NCI-H1092 (cell line): ENCODE data around the gene EPC1.
"Not testable (repeated sequence)": the region's sequence is repeated elsewhere in the genome, so short reads cannot be mapped to it uniquely, and the experiment has no call there.

Experiments used
- DNase-seq: peaks from one replicate; lab custom pipeline; 2025; lab: John Stamatoyannopoulos, UW

The EPC1 gene

GRCh38 chr10:32279795-32280194 is 67.2 kb downstream of the EPC1 start:
- DNase-seq, result no peak

GRCh38 chr10:32273336-32273735 is 73.6 kb downstream of the EPC1 start:
- DNase-seq, result no peak

GRCh38 chr10:32271617-32272016 is 75.3 kb downstream of the EPC1 start:
- no peak for DNase-seq

DNA sequence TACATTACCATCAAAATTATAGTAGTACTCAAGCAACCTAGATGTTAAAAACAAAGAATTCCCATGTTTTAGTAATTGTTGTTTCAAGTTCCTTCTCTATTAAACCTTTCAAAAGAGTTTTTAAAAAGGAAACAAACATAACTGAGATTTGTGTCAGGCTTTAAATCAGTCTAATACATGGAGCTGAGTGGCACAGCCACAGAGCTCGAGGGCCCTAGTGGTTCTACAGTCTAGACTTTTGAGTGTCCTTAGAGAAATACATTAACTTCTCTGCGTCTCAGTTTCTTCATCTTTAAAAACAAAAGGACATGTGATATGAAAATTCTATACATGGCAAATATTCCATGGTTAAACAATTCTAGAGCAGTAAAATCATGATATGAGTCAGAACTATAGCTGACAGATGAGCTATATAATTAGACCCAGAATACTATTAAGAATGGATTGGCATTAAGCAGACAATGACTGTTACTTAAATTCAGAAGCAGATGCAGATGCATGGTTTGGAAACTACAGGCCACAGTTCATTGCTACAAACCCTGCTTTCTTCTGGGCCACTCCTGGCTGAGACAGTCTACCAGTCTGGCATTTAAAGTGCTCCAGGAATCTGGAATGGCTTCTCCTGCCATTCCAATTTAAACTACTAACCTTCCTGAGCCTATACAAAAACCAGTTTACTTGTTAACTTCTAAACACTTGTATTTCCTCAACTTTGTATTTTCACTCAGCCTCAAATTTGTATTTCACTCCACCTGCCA is 77.4 kb downstream of the EPC1 start:
- DNase-seq, result no peak

DNA sequence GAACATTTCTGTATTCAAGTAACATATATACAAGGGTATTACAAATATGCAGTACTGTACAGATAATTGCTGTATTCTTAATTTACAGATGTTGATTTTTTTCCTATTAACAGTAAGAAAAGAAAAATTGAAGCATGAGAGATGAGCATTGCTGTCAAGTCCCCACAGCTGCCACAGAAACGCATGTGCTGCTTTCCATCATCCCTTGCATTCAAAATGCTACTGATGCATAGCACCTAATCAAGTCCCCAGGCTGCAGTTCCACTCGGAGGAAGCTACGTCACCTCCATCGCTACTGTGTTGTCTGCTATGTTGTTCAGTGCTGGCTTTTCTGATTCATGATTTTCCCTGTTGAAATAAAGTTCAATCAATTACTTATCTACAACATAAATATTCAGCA is 78.2 kb downstream of the EPC1 start:
- no peak for DNase-seq

- no peak for DNase-seq
Observed at GRCh38 chr10:32266979-32267378, 80.0 kb downstream of the EPC1 start.

DNA sequence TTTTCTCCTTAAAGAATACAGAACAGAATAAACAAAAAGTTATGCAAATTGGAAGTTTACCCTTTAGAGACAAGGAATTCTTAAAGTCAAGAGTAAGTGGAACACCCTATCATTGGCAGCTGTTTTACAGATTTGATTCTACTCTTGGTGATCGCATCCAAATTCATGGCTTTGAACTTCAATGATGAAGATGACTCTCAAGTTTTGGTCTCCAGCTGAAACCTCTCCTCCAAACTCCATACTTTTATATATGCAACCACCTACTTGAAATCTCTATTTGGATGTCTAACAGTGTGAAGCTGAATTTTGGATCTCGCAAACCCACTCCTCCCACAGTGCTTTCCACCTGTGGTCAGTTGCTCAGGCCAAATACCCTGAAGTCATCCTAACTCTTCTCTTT is 80.4 kb downstream of the EPC1 start:
- DNase-seq, result no peak

DNA sequence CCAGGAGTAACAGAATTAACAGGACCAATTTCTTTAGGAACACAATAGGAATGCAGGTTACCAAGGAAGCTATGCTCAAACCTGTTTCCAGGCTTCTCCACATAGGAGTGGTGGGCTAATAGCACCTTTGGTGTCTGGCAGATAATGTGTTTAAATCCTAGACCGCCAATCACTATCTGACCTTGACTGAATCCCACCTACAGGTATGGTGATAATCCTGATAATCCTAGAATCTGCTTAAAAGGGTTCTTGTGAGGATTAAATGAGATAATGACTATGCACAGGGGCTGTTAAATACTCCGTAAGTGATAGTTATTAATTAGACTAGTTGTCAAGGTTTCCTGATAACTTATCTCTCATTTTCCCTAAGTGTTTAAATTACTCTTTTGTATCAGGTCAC is 81.2 kb downstream of the EPC1 start:
- DNase-seq, result no peak

GRCh38 chr10:32263300-32263699 is 83.7 kb downstream of the EPC1 start:
- no peak for DNase-seq

GRCh38 chr10:32259551-32259950 is 87.4 kb downstream of the EPC1 start:
- no peak for DNase-seq

DNA sequence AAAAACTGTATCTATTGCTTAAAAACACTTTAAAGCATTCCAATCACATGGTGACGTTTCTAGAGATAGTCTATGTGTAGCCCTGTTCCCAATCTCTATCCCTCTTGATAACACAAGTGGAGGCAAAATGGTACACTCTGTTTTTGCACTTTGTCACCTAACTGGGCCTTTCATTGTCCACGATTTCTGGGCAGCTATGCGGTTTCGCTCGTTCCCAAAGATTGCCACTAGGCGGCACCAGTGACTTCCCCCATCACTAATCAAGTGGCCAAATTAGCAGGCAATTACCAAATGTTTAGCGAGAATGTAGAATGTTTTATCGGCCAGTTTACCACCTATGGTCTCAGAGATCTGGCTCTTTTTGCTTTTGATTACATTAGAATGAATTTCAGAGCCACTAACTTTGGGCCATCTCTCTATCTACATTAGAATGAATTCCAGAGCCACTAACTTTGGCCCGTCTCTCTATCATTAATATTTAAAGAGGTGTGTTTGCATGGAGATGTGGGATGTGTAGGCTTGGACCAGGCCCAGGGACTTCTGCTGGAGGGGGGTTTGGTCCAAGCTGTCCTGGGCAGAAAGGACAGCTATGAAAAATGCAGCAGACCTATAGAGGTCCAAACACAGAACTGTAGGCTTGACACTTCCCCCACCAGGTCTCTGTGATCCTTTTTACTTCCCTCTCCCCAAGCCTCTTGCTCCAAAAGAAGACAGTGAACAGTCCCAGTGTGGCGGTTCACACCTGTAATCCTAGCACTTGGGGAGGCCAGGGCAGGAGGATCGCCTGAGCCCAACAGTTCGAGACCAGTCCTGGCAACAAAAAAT is 90.1 kb downstream of the EPC1 start:
- no peak for DNase-seq

- no peak for DNase-seq
Observed at GRCh38 chr10:32253821-32254220, 93.1 kb downstream of the EPC1 start.

GRCh38 chr10:32253276-32253675 is 93.7 kb downstream of the EPC1 start:
- no peak for DNase-seq

DNA sequence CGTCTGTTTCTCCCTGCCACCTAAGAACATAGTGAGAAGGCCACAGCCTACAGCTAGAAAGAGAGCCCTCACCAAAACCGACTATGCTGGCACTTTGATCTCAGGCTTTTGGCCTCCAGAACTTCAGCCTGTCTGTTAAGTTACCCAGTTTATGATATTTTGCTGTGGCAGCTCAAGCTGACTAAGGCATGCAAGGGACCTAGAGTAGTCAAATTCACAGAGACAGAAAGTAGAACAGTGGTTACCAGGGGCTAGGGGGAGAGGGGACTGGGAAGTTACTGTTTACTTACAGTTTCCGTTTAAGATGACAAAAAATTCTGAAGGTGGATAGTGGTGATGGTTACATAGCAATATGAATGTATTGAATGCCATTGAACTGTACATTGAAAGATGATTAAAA is 96.5 kb downstream of the EPC1 start:
- DNase-seq, result not testable (repeated sequence)

GRCh38 chr10:32246685-32247084 is 100.3 kb downstream of the EPC1 start:
- no peak for DNase-seq

GRCh38 chr10:32245760-32246159 is 101.2 kb downstream of the EPC1 start:
- DNase-seq, result no peak

- no peak for DNase-seq
Observed at GRCh38 chr10:32244421-32245207, 102.3 kb downstream of the EPC1 start.

DNA sequence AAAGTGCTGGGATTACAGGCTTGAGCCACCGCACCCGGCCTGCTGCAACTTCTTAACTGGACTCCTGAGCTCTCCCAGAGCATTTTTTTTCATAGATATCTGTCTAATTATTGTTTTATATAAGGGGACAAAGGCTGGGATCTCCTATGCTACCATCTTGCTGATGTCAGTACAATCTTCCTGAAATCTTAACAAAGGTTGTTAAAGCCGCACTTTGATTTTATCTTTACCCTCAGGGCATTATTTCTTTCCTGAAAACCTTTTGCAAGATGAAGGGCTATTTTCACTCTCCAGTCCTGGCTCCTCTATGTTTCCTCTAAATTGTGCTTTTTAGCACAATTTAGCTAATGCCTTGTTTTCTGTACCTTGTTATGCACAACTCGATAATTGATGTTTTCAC is 102.9 kb downstream of the EPC1 start:
- no peak for DNase-seq

DNA sequence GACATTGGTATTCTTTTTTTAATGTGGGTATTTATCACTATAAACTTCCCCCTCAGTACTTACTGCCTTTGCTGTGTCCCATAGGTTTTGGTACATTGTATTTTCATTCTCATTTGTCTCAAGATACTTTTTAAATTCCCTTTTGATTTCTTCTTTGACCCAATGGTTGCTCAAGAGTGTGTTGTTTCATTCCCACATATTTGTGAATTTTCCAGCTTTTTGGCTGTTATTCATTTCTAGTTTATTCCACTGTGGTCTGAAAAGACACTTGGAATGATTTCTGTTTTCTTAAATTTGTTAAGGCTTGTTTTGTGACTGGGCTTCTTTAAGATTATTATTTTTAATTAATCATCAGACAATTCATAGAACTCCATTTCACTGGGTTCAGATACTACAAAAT is 105.0 kb downstream of the EPC1 start:
- no peak for DNase-seq

- no peak for DNase-seq
Observed at GRCh38 chr10:32240471-32240870, 106.5 kb downstream of the EPC1 start.

GRCh38 chr10:32239769-32240168 is 107.2 kb downstream of the EPC1 start:
- no peak for DNase-seq

DNA sequence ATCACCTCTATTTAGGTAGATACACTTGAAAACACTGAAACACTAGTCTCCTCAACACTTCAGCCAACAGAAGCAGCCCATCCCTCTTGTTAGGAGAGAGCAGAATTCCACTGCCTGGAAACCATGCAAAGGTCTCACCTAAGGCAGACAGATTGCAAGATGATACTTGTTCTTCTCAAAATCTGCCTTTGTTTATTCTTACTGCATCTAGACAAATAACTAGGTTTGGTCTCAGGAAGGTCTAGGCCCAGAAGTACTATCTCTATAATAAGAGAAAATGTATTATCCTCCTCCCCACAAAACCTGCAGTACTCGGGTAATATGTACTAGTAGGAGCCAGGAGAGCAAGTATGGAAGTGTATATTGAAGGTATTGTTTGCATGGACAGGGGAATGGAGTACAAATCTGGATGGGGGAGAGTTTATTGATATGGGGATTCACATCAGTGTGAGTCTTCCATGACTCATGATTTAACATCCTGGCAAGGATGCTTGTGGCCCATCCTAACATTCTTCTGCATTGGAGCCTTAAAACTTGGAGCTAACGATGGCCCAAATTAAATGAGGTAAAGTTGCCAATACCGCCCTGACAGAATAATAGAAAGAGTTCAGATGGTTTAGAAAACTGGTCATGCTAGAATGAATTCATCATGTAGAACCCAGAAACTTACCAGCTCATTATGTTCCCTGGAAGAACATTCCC is 109.2 kb downstream of the EPC1 start:
- DNase-seq, result no peak
